Epithelial cell of proximal tubule (primary cell): Measurements from ENCODE around the gene SMIM10L1. TPM values are rescaled to one million over a fixed set of nuclear protein-coding genes. Genes with fewer than 3 reads are reported as not detected.

Experiments
- DNase-seq: peaks from one replicate; pipeline ENCODE4 v3.0.0-alpha.2; 2011; ENCODE audit warnings: low read depth
- H3K4me3 ChIP-seq: 2 replicates; pipeline ENCODE4 v1.5.1; 2011; ENCODE audit warnings: low read depth, mild to moderate bottlenecking, low read length
- total RNA-seq: library from RNA; depleted of rRNA; stranded (reverse); fragments of >200 nt; gene quantifications from 2 replicates; pipeline ENCODE4 v1.2.3, GENCODE V29; 2015
- TF ChIP-seq, protein P1 (sequence below): conservative IDR thresholded peaks from 2 replicates; pipeline ENCODE4 v1.5.1; 2012; ENCODE audit warnings: low read depth, mild to moderate bottlenecking, low read length

SMIM10L1 gene
- 7.8 and 9.3 TPM in 2 replicates for total RNA-seq

GRCh38 chr12:11171145-11171968 lies at the start of gene SMIM10L1:
TSS of gene SMIM10L1 (plus strand) at chr12:11171194. CDS start at chr12:11171357, 163 bp downstream.
- TF ChIP-seq, protein P1, sequence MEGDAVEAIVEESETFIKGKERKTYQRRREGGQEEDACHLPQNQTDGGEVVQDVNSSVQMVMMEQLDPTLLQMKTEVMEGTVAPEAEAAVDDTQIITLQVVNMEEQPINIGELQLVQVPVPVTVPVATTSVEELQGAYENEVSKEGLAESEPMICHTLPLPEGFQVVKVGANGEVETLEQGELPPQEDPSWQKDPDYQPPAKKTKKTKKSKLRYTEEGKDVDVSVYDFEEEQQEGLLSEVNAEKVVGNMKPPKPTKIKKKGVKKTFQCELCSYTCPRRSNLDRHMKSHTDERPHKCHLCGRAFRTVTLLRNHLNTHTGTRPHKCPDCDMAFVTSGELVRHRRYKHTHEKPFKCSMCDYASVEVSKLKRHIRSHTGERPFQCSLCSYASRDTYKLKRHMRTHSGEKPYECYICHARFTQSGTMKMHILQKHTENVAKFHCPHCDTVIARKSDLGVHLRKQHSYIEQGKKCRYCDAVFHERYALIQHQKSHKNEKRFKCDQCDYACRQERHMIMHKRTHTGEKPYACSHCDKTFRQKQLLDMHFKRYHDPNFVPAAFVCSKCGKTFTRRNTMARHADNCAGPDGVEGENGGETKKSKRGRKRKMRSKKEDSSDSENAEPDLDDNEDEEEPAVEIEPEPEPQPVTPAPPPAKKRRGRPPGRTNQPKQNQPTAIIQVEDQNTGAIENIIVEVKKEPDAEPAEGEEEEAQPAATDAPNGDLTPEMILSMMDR: peak; percentile 21
- peak within 1 kb of the TSS; percentile 75 for H3K4me3 ChIP-seq
- peak; percentile 51 for DNase-seq

DNA sequence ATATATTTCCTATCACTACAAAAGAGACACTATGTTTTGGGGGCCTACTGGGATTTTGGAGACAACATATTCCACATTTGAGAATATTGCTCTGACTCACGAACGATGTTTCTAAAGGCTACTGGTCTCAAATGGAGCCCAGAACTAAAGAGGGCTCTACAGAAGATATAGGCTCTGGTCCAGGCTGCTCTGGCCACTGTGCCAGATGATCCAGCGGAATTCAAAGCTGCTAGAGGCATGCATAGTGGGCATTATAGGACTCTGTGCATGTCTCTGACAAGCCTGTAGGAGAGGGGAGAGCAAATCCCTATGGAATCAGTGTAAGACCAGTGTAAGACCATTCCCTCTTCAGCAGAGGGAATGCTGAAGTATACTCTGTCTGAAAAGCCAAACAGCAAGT lies 40.6 kb upstream of the SMIM10L1 start:
- TF ChIP-seq, protein P1: no peak
- no peak for DNase-seq
- no peak overlapping the region for H3K4me3 ChIP-seq

GRCh38 chr12:11130999-11131398 lies 40.0 kb upstream of the SMIM10L1 start:
- DNase-seq: no peak
- TF ChIP-seq, protein P1: no peak
- no peak overlapping the region for H3K4me3 ChIP-seq

GRCh38 chr12:11133162-11133561 lies 37.8 kb upstream of the SMIM10L1 start:
- no peak for DNase-seq
- no peak overlapping the region for H3K4me3 ChIP-seq
- TF ChIP-seq, protein P1: no peak

- DNase-seq: no peak
- no peak overlapping the region for H3K4me3 ChIP-seq
- TF ChIP-seq, protein P1: no peak
These were observed 37.2 kb upstream of the SMIM10L1 start for GRCh38 chr12:11133816-11134215.

DNA sequence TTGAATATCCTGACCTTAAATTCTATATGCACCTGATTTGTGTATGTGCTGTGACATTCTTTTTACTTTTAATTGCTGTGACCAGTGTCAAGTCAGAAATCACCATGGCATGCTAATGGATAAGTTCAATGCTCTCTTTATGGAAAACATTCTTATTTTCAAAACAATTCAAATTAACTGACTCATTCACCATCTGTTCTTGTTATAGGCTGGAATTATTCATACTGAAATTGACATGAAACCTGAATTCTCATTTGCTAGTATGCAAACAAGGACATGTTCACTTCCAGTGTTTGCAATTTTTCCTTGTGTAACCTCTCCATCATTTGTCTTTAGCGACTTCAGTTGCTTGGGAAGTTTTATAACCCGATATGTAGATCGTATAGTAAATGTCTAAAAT lies 36.7 kb upstream of the SMIM10L1 start, which contains the start of gene TAS2R30:
Gene TAS2R30 (minus strand): TSS at position 340 of the 400 bp plus-strand sequence. CDS start 400 bp downstream, outside the sequence.
- DNase-seq: no peak
- no peak within 1 kb of the TSS for H3K4me3 ChIP-seq
- TF ChIP-seq, protein P1: no peak
